ENCODE data around the gene NKPD1. TPM values are rescaled to one million over a fixed set of nuclear protein-coding genes. Genes with fewer than 3 reads are reported as not detected.
A peak's percentile ranks its signal among the peaks of the same experiment; 100 is the strongest.

NKPD1 gene, protein sequence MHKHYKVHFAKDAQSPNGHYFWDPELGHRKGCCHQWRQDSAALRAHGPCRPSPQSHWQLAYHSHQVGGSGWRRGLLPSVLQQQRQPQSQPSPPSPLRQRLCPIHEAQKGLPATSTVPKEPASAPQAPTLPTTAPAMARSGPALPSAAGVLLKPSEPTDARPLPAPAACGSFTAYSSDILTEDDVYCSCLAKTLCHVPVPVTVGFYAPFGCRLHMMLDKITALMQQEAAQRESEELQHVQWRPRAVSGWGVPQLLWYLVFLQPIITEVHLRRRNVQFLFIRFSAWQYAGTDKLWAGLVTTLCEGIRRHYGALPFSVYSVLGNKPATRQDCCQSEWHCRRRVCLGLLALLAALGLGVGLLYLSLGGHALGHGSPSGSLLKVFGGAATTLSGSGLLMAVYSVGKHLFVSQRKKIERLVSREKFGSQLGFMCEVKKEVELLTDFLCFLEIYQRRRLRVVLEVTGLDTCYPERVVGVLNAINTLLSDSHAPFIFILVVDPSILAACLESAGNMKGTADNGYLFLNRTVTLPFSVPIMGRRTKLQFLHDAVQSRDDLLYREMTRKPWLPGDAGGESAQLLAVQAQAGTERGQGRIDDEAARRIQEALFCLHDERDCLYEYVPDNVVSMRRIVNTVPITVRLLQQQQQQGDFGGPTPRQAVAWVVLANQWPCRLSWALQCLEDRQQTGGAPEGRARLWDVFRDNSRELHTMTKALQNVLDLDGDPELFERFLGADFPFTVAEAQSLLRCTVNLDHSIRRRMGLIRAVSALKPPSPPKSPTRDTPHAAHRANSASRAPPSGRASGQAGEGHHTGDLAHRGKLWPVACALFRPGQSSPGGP
- not detected for total RNA-seq
- long read RNA-seq = 0 reads

GRCh38 chr19:45160870-45161737, at the start of gene NKPD1:
TSS of gene NKPD1 (minus strand) at chr19:45160982. CDS start at chr19:45160150, 832 bp downstream.
- intact Hi-C loops (cut with DNase I) = no loop called here
- ATAC-seq (no peak), DNase-seq (ENCODE audit: missing footprints) (peak; percentile 37)

DNA sequence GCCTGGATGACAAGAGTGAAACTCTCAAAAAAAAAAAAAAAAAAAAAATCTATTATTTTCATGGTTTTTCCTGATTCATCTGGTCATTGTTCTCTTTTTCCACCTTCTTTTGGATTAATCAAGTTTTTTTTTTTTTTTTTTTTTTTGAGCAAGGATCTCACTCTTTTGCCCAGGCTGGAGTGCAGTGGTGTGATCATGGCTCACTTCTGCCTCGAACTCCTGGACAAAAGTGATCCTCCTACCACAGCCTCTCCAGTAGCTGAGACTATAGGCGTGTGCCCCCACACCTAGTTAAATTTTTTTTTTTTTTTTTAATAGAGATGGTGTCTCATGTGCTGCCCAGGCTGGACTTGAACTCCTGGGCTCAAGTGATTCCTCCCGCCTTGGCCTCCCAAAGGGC, 45.5 kb upstream of the NKPD1 start:
- no peak for DNase-seq (ENCODE audit: missing footprints)
- intact Hi-C loops (cut with DNase I) = loop anchor here (10.0 kb wide), 1 partner anchor 138 kb away; the partner anchor contains the start of gene KLC3
- no peak for ATAC-seq

GRCh38 chr19:45205810-45206209, 45.0 kb upstream of the NKPD1 start:
- intact Hi-C loops (cut with DNase I) = loop anchor here (10.0 kb wide), 1 partner anchor 139 kb away; the partner anchor contains the start of gene KLC3
- no peak for ATAC-seq

DNA sequence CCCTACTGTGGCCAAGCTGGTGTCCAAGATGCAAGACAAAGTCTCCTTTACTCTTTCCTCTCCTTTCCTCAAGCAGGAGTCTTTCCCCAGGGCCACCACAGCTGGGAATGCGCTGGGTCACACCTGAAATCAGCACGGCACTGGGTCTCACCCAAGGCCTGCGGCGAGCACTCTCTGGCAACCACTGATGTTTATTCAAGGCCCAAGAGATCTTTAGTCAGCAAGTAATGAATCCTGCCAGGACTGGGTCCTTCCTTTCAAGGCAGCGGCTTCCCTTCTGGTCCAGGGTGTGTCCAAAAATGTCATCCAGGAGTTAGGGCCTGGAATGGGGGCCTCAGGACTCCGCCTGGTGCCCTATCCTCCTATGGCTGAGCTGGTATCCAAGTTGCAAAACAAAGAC, 41.9 kb upstream of the NKPD1 start:
- intact Hi-C loops (cut with DNase I) = loop anchor here (10.0 kb wide), 1 partner anchor 142 kb away; the partner anchor contains the start of gene KLC3
- DNase-seq (ENCODE audit: missing footprints) (no peak), ATAC-seq (no peak)

More at GRCh38 chr19:45205810-45206209, 45.0 kb upstream of the NKPD1 start:
- no peak for DNase-seq (ENCODE audit: missing footprints)

- no peak for ATAC-seq
- intact Hi-C loops (cut with DNase I) = loop anchor here (10.0 kb wide), 1 partner anchor 144 kb away; the partner anchor contains the start of gene KLC3
- no peak for DNase-seq (ENCODE audit: missing footprints)
Observed at GRCh38 chr19:45200568-45200967, 39.8 kb upstream of the NKPD1 start.

DNA sequence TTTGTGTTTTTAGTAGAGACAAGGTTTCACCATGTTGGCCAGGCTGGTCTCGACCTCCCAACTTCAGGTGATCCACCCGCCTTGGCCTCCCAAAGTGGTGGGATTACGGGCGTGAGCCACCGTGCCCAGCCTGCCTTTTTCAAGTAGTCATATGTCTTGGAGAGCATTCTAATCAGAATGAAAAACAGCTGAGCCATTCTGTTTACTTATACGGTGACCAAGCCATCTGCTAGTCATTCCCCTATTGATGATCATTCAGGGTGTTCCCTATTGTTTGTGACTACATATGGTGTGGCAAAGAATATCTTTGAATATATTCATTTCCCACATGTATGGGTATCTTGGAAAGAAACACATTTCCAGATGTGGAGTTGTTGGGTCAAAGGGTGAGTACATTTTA, 35.0 kb upstream of the NKPD1 start:
- ATAC-seq (no peak), DNase-seq (ENCODE audit: missing footprints) (no peak)
- intact Hi-C loops (cut with DNase I) = no loop called here

GRCh38 chr19:45191375-45191774, 30.6 kb upstream of the NKPD1 start:
- ATAC-seq = no peak
- intact Hi-C loops (cut with DNase I) = no loop called here
- DNase-seq (ENCODE audit: missing footprints) = peak; percentile 30

DNA sequence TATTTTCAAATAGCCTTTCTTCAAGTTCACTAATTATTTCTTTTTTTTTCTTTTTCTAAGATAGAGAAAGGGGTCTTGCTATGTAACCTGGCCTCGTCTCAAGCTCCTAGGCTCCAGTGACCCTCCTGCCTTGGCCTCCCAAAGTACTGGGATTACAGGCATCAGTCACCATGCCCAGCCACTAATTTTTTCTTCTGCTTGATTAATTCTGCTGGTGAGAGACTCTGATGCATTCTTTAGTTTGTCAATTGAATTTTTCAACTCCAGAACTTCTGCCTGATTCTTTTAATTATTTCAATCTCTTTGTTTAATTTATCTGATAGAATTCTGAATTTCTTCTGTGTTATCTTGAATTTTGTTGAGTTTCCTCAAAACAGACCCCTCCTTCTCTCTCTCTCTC, 29.2 kb upstream of the NKPD1 start:
- DNase-seq (ENCODE audit: missing footprints) (peak; percentile 13), ATAC-seq (no peak)
- intact Hi-C loops (cut with DNase I) = no loop called here

GRCh38 chr19:45187421-45188100, 26.8 kb upstream of the NKPD1 start:
- peak; percentile 4 for DNase-seq (ENCODE audit: missing footprints)
- intact Hi-C loops (cut with DNase I) = no loop called here
- ATAC-seq = no peak

GRCh38 chr19:45186509-45187334, 25.9 kb upstream of the NKPD1 start:
- intact Hi-C loops (cut with DNase I) = no loop called here
- ATAC-seq (no peak), DNase-seq (ENCODE audit: missing footprints) (peak; percentile 13)

GRCh38 chr19:45184115-45184514, 23.3 kb upstream of the NKPD1 start:
- DNase-seq (ENCODE audit: missing footprints) (no peak), ATAC-seq (no peak)
- intact Hi-C loops (cut with DNase I) = no loop called here

GRCh38 chr19:45182758-45183157, 22.0 kb upstream of the NKPD1 start:
- intact Hi-C loops (cut with DNase I) = no loop called here
- no peak for ATAC-seq
- peak; percentile 37 for DNase-seq (ENCODE audit: missing footprints)

DNA sequence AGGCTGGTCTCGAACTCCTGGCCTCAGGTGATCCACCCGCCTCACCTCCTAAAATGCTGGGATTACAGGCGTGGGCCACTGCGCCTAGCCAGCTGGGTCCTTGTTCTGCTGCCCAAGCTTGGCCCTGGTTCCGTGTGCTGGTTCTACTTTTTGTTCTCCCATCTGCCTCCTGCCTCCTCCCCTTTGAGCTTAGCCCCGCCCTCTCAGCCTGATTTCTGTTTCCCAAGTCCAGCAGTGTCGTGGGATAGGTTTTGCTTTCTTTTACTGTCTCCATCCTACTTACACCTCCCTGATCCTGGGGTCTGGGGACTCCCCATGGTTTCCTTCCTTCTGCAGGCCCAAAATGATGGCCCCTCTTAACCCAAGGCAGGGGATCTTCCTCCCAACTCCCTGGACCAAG, 20.2 kb upstream of the NKPD1 start:
- DNase-seq (ENCODE audit: missing footprints) (peak; percentile 37), ATAC-seq (no peak)
- intact Hi-C loops (cut with DNase I) = no loop called here

- intact Hi-C loops (cut with DNase I) = loop anchor here (5.0 kb wide), 1 partner anchor 88 kb away; the partner anchor contains the start of gene PPP1R37
- DNase-seq (ENCODE audit: missing footprints) (no peak), ATAC-seq (no peak)
Observed at GRCh38 chr19:45179892-45180370, 19.1 kb upstream of the NKPD1 start.

- ATAC-seq (no peak), DNase-seq (ENCODE audit: missing footprints) (no peak)
- intact Hi-C loops (cut with DNase I) = loop anchor here (5.0 kb wide), 1 partner anchor 87 kb away; the partner anchor contains the start of gene PPP1R37
Observed at GRCh38 chr19:45179072-45179891, 18.5 kb upstream of the NKPD1 start.
